Measurements from ENCODE around the gene PAM16. TPM values are rescaled to one million over a fixed set of nuclear protein-coding genes. Genes with fewer than 3 reads are reported as not detected.
A peak's percentile ranks its signal among the peaks of the same experiment; 100 is the strongest.

PAM16 gene
- total and polyA plus RNA-seq, 9 of the 15 experiments (the other 6 are each of a cell fraction or from before 2014, with no cell fraction given): 38.7 to 273 (median 79.3) TPM

- TF ChIP-seq SREBF1 (IDR thresholded peaks at IDR 0.05; ENCODE audit: borderline replicate concordance, low read depth, low read length): no peak
- TF ChIP-seq HES1 (IDR thresholded peaks at IDR 0.05; ENCODE audit: low read depth): no peak
- TF ChIP-seq ATF1 (CRISPR knock-in tag; IDR thresholded peaks at IDR 0.05): no peak
- no peak for TF ChIP-seq ATF1 (tag; IDR thresholded peaks at IDR 0.05)
- 0 out of 2 replicates have a peak, but pooled peaks have one; percentile 26 for TF ChIP-seq NFIC (IDR thresholded peaks at IDR 0.05)
- TF ChIP-seq ZBTB33 (CRISPR knock-in tag; IDR thresholded peaks at IDR 0.05): peak; percentile 61; the same call in 1 of the 2 replicates
- no peak for TF ChIP-seq FOXA3 (CRISPR knock-in tag; conservative IDR thresholded peaks at IDR 0.05 in 1 of 2, IDR thresholded peaks at IDR 0.05 in 1 of 2)
- TF ChIP-seq SNIP1 (IDR thresholded peaks at IDR 0.05; ENCODE audit: low read depth): no peak
- no peak for TF ChIP-seq FOXO4 (CRISPR knock-in tag; IDR thresholded peaks at IDR 0.05)
- TF ChIP-seq PYGO2 (tag; IDR thresholded peaks at IDR 0.05): no peak
Measured at GRCh38 chr16:4339909-4340308, 11.2 kb downstream of the PAM16 start (continued).

Measured in K562 (cell line).